HepG2 (cell line): ENCODE data around the gene LTK. TPM values are rescaled to one million over a fixed set of nuclear protein-coding genes. Genes with fewer than 3 reads are reported as not detected.

Experiments used
- ARNT2 ChIP-seq: sonication (generic); formaldehyde crosslinking; IDR thresholded peaks from 2 replicates; pipeline ENCODE4 v1.8.0; 2022; ENCODE audit warnings: mild to moderate bottlenecking, low read depth, missing genetic modification reagents, moderate library complexity
- ATRX ChIP-seq: sonication (generic); formaldehyde crosslinking; IDR thresholded peaks from 2 replicates; pipeline ENCODE4 v1.4.0; 2020; ENCODE audit warnings: missing genetic modification reagents, borderline replicate concordance
- DMTF1 ChIP-seq: sonication (generic); formaldehyde crosslinking; IDR thresholded peaks from 2 replicates; pipeline ENCODE4 v1.4.0; 2020; ENCODE audit warnings: mild to moderate bottlenecking, missing genetic modification reagents
- E2F5 ChIP-seq: sonication (generic); formaldehyde crosslinking; conservative IDR thresholded peaks from 2 replicates; pipeline ENCODE4 v1.4.0; 2020; ENCODE audit warnings: missing genetic modification reagents
- GATA4 ChIP-seq: sonication (generic); IDR thresholded peaks from 2 replicates; pipeline ENCODE4 v1.6.1; 2016; ENCODE audit warnings: antibody characterized with exemption, low read depth, borderline replicate concordance
- SKI ChIP-seq: fragments of 450-650 bp; IDR thresholded peaks from one replicate; pipeline ENCODE4 v1.6.1; 2018; ENCODE audit warnings: mild to moderate bottlenecking; ENCODE audit not compliant: partially characterized antibody
- SNAI1 ChIP-seq: sonication (generic); formaldehyde crosslinking; IDR thresholded peaks from 2 replicates; pipeline ENCODE4 v1.5.0; 2020; ENCODE audit warnings: mild to moderate bottlenecking, missing genetic modification reagents, borderline replicate concordance
- YEATS2 ChIP-seq: sonication (generic); formaldehyde crosslinking; IDR thresholded peaks from 2 replicates; pipeline ENCODE4 v1.4.0; 2020; ENCODE audit warnings: missing genetic modification reagents, borderline replicate concordance
- ZBTB39 ChIP-seq: sonication (generic); formaldehyde crosslinking; IDR thresholded peaks from 2 replicates; pipeline ENCODE4 v1.5.0; 2020; ENCODE audit warnings: missing genetic modification reagents
- ZEB1 ChIP-seq: IDR thresholded peaks from 2 replicates; pipeline ENCODE4 v1.6.1; 2012; ENCODE audit warnings: mild to moderate bottlenecking, low read depth, inconsistent platforms; ENCODE audit not compliant: insufficient replicate concordance
- ZNF232 ChIP-seq: sonication (generic); formaldehyde crosslinking; IDR thresholded peaks from 2 replicates; pipeline ENCODE4 v1.4.0; 2020; ENCODE audit warnings: missing genetic modification reagents, borderline replicate concordance
- ZNF281 ChIP-seq: sonication (generic); formaldehyde crosslinking; IDR thresholded peaks from 2 replicates; pipeline ENCODE4 v1.4.0; 2020; ENCODE audit warnings: missing genetic modification reagents, borderline replicate concordance
- ZNF510 ChIP-seq: sonication (generic); formaldehyde crosslinking; IDR thresholded peaks from 2 replicates; pipeline ENCODE4 v1.4.0; 2020; ENCODE audit warnings: low read depth, mild to moderate bottlenecking, missing genetic modification reagents
- ZNF660 ChIP-seq: sonication (generic); formaldehyde crosslinking; IDR thresholded peaks from 2 replicates; pipeline ENCODE4 v1.5.1; 2020; ENCODE audit warnings: mild to moderate bottlenecking, low read depth, missing genetic modification reagents, borderline replicate concordance
- ZNF674 ChIP-seq: sonication (generic); formaldehyde crosslinking; IDR thresholded peaks from 2 replicates; pipeline ENCODE4 v1.5.0; 2020; ENCODE audit warnings: low read depth, mild to moderate bottlenecking, missing genetic modification reagents
- ZNF678 ChIP-seq: sonication (generic); formaldehyde crosslinking; IDR thresholded peaks from 2 replicates; pipeline ENCODE4 v1.4.0; 2020; ENCODE audit warnings: mild to moderate bottlenecking, missing genetic modification reagents
- polyA plus RNA-seq, 8 experiments: library from polyadenylated mRNA; depleted of rRNA in 3 of 8; stranded (reverse) in 7 of 8; unstranded in 1 of 8; fragments of >200 nt; fragmentation: Illumina TruSeq in 4 of 8; extraction: Trizol in 4 of 8; gene quantifications; 2 replicates each; pipeline versions ENCODE4 v1.2.1 to v1.2.3, GENCODE V29; 2011 to 2016; ENCODE audit warnings: low read depth in 4 of 8, missing spikeins in 1 of 8, mixed read lengths in 1 of 8; ENCODE audit not compliant: insufficient read depth in 1 of 8
- total RNA-seq, 5 experiments: library from RNA; depleted of rRNA; stranded (reverse); fragments of >200 nt; fragmentation: Illumina TruSeq; extraction: Trizol; gene quantifications; 2 replicates each; pipeline ENCODE4 v1.2.3, GENCODE V29; 2016; ENCODE audit warnings: low read depth in 1 of 5

LTK gene
- total and polyA plus RNA-seq, 2 of the 13 experiments (the other 11 are each of a cell fraction or from before 2014, with no cell fraction given): 0.01 TPM; not detected in 1

DNA sequence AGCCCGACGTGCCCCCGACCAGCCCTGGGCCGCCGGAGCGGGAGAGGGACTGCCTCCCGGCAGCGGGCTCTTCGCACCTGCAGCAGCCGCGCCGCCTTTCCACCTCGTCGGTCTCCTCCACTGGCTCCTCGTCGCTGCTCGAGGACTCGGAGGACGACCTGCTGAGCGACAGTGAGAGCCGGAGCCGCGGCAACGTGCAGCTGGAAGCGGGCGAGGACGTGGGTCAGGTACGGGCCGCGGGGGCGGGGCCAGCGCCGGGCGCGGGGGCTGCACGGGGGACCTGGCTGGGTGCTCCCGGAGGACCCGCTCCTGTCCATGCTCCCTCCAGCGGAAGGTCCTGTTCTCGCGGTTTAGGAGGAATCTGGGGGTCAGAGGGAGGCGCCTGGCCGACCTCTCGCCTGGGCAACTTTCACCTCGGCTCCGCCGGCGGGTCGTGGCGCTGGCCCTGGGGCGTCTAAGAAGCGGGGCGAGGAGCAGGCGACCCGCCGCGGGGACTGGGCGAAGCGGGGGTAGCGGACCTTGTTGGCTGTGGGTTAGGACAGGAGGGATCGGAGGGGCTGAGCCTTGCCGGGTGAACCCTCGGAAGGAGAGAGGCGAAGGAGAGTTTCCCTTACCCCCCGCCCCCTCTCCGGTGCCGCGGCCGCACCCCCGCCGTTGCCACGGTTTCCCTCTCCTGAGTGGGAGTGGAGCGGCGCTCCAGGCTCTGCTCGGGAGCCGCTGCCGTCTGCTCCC lies 19.3 kb downstream of the LTK start (continued):
- TF ChIP-seq ZNF660 (no peak), GATA4 (no peak), YEATS2 (CRISPR knock-in tag) (no peak), ZBTB39 (CRISPR knock-in tag) (no peak), ATRX (no peak), E2F5 (CRISPR knock-in tag) (peak; percentile 24; the same call in 1 of the 2 replicates), ZNF510 (CRISPR knock-in tag) (no peak), ZNF678 (CRISPR knock-in tag) (no peak), SKI (no peak), DMTF1 (CRISPR knock-in tag) (no peak), ZNF232 (CRISPR knock-in tag) (0 out of 2 replicates have a peak, but pooled peaks have one; percentile 71), ZNF674 (no peak), ARNT2 (CRISPR knock-in tag) (peak; percentile 69; the same call in 1 of the 2 replicates), ZNF281 (CRISPR knock-in tag) (peak; percentile 33; the same call in 1 of the 2 replicates), ZEB1 (no peak), SNAI1 (CRISPR knock-in tag) (no peak)
